Measurements from ENCODE around the gene GUCD1. TPM values are rescaled to one million over a fixed set of nuclear protein-coding genes. Genes with fewer than 3 reads are reported as not detected.

GUCD1 gene
- total and polyA plus RNA-seq, 2 of the 13 experiments (the other 11 are each of a cell fraction or from before 2014, with no cell fraction given): 128 to 245 TPM

GRCh38 chr22:24504956-24505736 lies 49.8 kb downstream of the GUCD1 start (continued):
- TF ChIP-seq MLXIP (CRISPR knock-in tag; IDR thresholded peaks at IDR 0.05; ENCODE audit: borderline replicate concordance) (no peak), FOXA1 (IDR thresholded peaks at IDR 0.05) (0 out of 2 replicates have a peak, but pooled peaks have one; percentile 5), FOXA1 (CRISPR knock-in tag; IDR thresholded peaks at IDR 0.05) (peak; percentile 96), REL (CRISPR knock-in tag; conservative IDR thresholded peaks at IDR 0.05) (no peak), PAWR (CRISPR knock-in tag; IDR thresholded peaks at IDR 0.05; ENCODE audit: borderline replicate concordance) (no peak), ZBTB3 (CRISPR knock-in tag; IDR thresholded peaks at IDR 0.05; ENCODE audit: borderline replicate concordance, low read depth) (no peak), ZNF407 (CRISPR knock-in tag; IDR thresholded peaks at IDR 0.05; ENCODE audit: not compliant biosample characterization) (no peak), ZNF768 (CRISPR knock-in tag; IDR thresholded peaks at IDR 0.05) (no peak), ZNF513 (CRISPR knock-in tag; conservative IDR thresholded peaks at IDR 0.05) (no peak), ZEB1 (IDR thresholded peaks at IDR 0.05; ENCODE audit: insufficient replicate concordance, low read depth) (no peak), TFE3 (CRISPR knock-in tag; IDR thresholded peaks at IDR 0.05) (peak; percentile 59), ZNF326 (CRISPR knock-in tag; IDR thresholded peaks at IDR 0.05; ENCODE audit: borderline replicate concordance) (no peak), ZNF17 (CRISPR knock-in tag; IDR thresholded peaks at IDR 0.05) (no peak), HOXD1 (CRISPR knock-in tag; IDR thresholded peaks at IDR 0.05) (no peak; the same call in 1 of the 2 replicates), ISL2 (CRISPR knock-in tag; IDR thresholded peaks at IDR 0.05) (peak; percentile 68; the same call in 1 of the 2 replicates)
